HUDEP-2 (cell line): Measurements from ENCODE around the gene RHBDL3.
"Not testable (repeated sequence)": the region's sequence is repeated elsewhere in the genome, so short reads cannot be mapped to it uniquely, and the experiment has no call there.

ENCODE experiments used
- DNase-seq, 76 experiments: peaks; one replicate each; lab custom pipeline; 2025; ENCODE audit not compliant: unreplicated experiment in 76 of 76; lab: John Stamatoyannopoulos, UW

RHBDL3 gene

DNA sequence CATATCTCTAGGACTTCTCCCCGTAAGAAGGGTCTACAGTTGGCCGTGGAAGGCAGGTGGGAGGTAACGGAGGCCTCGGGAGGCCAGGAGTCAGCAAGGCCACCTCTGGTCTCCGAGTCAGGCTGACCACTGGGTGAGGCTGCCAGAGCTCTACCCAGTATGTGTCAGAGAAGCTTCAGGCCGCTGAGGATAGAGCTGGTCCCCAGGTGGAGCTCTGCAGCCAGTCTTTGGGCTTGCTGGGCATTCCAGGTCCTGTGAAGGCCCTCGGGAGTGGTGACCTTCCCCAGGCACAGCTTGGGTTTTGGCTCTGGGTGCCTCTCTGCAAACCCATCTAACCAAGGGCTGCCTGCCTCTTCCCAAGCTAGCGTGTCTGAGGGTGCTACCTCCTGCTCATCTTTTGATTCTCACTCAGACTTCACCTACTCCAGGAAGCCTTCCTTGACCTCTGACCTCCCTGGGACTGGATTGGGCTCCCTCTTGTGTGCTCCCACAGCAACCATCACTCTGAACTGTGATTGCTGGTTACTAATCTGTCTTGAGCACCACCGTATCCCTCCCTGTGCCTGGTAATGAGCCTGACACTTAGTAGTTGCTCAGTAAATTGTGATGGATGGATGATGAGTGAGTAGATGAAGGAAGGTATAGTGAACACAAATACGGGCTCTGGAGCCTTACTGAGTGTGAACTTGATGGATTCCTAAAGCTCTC, 22.3 kb downstream of the RHBDL3 start:
- no peak for DNase-seq

GRCh38 chr17:32288615-32289014, 23.0 kb downstream of the RHBDL3 start:
- DNase-seq: no peak

DNA sequence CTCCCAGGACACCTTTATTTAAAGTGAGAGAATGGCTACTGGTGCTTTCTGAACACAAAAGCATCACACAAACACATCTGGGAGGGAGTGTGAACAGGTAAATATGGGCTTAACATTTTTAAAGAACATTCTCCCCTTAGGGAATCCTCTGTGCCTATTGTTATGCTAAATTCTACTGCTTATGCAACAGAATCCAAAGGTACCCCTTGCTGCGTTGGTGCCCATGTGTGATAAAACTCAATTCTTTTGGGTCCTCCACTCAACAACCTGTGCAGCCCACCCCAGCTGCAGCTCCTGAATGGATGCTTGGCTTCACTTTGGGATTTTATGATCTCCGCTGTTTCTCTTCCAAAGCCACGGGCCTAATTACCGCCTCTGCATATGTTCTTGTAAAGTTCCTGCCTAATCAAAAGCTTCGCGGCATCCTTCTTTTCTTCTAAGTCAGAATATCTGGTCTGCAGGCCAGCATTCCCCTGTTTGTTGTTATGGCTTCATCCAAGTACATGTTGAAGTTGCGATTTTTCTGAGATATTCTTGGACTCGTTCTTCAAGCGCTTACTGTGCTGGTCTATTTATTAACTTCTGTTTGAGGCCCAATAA, 23.9 kb downstream of the RHBDL3 start:
- no peak for DNase-seq

DNA sequence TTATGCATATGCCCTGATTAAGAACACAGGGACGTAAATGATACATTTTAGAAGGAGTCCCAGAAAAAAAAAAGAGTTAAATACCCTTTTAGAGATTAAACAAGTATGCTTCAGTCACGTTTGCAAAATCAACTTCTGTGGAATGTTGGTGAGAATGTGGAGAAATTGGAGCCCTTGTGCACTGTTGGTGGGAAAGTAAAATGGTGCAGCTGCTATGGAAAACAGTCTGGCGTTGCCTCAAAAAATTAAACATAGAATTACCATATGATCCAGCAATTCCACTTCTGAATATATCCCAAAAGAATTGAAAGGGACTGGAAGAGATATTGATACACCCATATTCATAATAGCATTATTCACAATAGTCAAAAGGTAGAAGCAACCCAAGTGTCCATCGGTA, 26.5 kb downstream of the RHBDL3 start:
- DNase-seq: no peak

- no peak for DNase-seq
Observed at GRCh38 chr17:32297424-32297823, 31.8 kb downstream of the RHBDL3 start.

DNA sequence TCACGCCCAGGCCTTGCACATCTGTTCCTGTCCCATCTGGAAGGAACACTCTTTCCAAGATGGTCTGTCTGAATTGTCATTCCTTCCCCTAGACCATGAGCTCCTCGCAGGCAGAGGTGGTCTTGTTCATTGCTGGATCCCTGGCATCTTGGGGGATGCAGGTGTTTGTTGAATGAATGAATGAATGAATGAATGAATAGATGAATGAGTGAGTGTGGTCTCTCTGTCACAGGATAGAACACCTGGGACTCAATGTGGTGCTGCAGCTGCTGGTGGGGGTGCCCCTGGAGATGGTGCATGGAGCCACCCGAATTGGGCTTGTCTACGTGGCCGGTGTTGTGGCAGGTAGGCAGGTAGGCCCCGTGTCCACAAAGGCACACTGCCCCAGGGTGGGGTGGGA, 32.2 kb downstream of the RHBDL3 start:
- no peak for DNase-seq

GRCh38 chr17:32298298-32298697, 32.7 kb downstream of the RHBDL3 start:
- no peak for DNase-seq

DNA sequence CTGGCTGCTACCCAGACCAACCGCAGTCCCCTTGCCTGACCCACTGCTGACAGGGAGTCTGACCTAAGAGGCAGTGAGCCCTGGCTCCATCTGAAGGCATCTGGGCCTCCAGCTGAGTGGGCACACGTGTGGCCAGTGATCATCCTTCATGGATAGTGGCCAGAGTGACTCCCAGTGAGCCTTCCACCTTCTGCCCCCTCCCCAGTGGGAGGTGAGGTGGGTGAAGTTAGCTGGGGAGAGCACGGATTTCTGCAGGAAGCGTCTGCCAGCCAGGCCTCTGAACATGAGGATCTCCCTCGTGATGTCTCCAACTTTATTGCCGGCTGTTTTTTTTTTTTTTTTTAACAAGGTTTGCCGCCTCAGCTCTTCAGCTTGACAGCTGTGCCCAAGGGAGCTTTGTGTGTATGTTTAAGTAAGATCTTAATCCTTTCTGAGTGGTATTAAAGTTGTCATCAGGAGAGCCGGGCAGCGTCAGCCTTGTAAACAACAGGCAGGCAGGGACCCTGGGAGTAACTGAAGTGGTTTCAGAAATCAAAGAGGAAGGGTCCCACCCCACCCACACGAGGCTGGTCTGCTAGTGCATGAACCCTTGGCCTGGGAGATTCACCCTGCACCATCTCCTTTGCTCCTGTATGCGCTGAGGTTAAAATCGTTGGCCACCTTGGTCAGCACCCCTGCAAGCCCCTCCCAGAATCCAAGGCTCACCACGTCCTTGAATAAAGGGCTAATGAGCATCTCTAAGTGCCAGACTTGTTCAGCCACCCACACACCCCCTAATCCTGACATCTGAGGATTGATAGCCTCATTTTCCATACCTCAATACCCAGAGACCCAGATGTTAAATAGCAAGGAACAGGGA, 33.3 kb downstream of the RHBDL3 start:
- DNase-seq: no peak

DNA sequence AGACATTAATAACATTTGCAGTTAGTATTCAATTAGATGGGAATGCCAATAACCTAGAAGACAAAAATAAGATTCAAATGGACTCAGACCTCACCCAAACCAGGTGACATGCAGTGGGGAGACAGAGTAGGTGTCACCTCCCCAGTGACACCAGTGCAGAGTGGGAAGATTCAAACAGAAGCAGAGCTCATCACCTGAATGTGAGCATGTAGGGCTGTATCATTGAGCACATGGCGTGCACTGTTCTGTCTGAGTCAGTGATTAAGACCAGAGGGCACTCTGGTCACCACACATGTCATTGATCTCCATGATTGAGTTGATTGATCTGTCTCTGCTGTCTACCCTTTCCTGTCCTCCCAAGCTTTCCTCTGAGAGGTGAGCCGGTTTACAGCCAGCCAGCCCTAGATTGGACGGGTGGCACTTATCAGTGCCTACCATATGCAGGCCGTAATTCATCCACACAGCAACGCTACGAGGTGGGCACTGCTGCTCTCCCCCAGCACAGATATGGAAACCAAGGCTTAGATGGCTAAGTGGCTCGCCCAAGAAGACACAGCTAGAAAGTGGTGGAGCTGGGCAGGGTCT, 34.0 kb downstream of the RHBDL3 start:
- DNase-seq: peak in 23 of 76 experiments; percentile 2 to 42 (median 14)

DNA sequence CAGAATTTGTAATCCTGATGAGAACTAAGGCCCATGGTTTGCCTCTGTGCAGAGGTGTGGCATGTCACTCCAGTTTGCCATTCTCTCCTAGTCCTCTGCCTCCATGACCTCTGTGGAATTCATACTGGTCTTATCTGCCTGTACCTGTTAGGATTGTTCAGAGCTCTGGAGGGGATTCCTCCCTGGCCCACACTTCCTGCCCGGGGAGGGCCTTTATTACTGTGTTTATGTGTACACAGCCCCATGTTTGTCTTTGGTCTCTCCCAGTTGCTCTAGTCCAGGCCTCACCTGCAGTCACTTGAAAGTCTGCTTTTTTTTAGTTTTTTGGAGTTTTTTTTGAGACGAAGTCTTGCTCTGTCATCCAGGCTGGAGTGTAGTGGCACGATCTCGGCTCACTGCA, 36.4 kb downstream of the RHBDL3 start:
- DNase-seq: no peak

DNA sequence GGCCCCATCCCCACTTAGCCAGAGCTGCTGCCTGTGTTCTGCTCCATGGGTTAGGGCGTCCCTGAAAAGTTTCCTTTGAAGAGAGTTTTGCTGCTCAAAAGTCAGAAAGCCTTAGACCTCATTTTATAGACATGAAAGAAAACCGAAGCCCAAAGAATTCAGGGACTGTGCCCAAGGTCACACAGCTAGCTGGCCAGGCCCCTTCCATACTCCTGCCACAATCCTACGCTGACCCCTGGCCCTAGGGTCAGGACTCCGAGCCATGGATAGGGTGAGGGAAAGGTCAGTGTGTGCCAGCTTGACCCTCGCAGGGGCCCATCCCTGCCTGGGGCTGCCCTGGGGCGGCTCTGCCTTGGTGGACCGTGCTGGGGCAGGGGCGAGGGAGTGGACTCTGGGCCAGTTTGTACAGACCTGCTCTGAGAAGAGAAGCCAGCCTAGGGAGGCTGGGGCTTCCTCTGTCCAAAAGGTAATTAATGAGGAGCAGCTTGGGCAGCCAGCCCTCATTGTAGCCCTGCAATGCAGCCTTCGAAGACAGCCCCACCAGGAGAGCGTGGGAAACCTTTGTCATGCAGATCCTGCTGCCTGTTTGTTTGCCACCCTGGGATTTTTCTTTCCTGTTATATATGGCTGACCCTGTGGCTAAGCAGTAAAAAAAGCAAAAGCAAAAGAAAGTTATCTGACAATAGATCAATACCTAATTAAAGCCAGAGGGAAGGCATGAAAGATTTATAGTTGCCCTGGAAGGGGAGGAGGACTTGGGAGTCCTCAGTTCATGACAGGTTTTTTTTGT, 37.4 kb downstream of the RHBDL3 start:
- no peak for DNase-seq

- no peak for DNase-seq
Observed at GRCh38 chr17:32303781-32304288, 38.2 kb downstream of the RHBDL3 start.

GRCh38 chr17:32305049-32305448, 39.4 kb downstream of the RHBDL3 start:
- no peak for DNase-seq

DNA sequence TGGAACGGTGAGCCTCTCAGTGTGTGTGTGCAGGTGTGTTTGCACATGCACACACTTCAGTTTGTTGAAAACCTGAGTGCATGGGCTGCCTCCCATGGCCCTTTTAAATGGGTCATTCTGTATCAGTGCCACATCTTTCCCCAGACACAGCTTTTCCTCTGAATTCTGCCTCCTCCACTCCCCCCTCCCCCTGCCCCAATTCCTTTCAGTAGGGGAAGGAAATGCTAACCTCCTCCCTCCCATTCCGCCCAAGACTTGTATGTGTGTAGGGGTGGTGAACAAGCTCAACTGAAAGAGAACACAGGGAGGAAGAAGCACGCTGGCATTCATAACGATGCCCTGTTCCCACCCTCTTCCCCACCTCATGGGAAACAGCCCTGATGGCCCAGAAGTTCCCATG, 42.0 kb downstream of the RHBDL3 start:
- DNase-seq: no peak

DNA sequence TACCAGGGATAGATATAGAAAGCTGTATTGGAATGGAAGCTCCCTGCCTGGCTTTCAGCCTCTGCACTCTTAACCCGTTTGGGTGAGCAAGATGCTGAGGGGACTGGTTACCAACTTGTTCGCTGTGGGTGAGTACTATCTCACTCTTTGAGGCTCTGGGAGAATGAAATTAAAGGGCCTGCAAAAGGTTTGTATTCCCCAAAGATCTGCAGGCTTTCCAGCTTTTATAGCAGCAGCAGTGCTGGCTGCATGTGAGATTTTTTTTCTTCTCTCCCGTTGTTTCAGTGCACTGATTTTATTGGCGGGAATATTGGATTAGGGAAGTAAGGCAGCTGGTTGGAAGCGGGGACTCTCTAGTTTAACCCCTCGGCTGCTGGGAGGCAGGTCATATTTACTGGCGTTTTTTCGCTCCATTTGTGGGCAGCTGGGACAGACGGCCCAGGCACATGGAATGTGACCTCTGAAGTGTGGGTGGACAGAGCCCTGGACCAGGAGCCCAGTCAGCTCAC, 45.5 kb downstream of the RHBDL3 start:
- DNase-seq: no peak

DNA sequence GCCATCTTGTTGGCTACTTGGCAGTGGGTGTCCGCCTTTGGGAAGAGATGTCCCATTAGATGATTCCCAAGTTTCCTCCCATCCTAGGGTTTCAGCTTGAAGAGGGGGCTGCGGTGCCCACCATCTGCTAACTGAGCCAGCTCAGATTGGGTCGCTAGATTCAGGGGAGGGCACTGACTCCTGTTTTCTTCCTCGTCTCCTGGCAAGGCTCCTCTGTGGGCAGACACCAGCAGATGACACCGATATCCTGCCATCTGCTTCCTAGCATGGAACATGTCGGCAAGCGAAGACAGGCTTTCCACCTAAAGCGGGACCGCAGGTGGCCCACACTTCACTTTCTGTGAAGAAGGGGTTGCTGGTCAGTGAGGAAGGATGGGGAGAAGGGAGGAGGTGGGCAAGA, 49.0 kb downstream of the RHBDL3 start:
- DNase-seq: no peak

DNA sequence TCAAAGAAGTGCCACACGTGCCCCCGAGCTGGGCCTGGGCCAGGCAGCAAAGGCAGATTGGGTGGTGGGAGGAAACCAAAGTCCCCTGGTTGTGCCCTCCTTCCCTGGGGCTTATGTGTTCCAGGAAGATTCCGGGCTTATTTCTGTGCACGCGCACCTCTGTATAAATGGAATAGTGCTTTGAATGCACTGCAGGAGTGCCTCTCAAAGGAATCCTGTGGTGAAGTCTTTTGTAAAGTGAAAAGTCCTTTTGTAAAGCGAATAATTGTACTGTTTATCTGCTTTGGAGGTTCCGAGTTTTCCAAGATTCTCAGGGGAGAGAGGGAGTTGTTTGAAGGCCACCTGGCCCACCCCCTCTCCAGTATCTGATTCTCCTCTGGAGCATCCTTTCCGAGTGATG, 49.5 kb downstream of the RHBDL3 start:
- DNase-seq: no peak

DNA sequence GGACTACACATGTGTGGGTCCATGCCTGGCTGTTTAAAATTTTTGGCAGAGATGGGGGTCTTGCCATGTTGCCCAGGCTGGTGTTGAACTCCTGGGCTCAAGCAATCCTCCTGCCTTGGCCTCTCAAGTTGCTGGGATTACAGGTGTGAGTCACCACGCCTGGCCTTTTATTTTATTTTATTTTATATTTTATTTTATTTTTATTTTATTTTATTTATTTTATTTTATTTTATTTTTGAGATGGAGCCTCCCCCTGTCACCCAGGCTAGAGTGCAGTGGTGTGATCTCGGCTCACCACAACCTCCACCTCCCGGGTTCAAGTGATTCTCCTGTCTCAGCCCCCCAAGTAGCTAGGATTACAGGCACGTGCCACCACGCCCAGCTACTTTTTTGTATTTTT, 51.0 kb downstream of the RHBDL3 start:
- DNase-seq: not testable (repeated sequence)

GRCh38 chr17:32317353-32317752, 51.7 kb downstream of the RHBDL3 start:
- no peak for DNase-seq

GRCh38 chr17:32318071-32318470, 52.4 kb downstream of the RHBDL3 start:
- no peak for DNase-seq
